GM23338 (cell line): Measurements from ENCODE around the gene SLC35A4.

Experiments
- CREB1 ChIP-seq: fragments of 250-450 bp; sonication (Bioruptor Pico); IDR thresholded peaks from 2 replicates; pipeline ENCODE4 v1.5.0; 2020; ENCODE audit warnings: low read depth, mild to moderate bottlenecking, moderate library complexity
- CTCF ChIP-seq, 2 experiments: fragments of 200-600 bp in 1 of 2; sonication (generic) in 1 of 2; conservative IDR thresholded peaks; 2 replicates each; pipeline versions ENCODE4 v1.5.1 to v1.6.1; 2016 to 2017; ENCODE audit warnings: antibody characterized with exemption in 2 of 2, low read depth in 2 of 2, mild to moderate bottlenecking in 2 of 2, moderate library complexity in 1 of 2
- ETS1 ChIP-seq: IDR thresholded peaks from 2 replicates; pipeline ENCODE4 v1.6.1; 2016; ENCODE audit warnings: antibody characterized with exemption
- EZH2 ChIP-seq: fragments of 200-600 bp; sonication (generic); IDR thresholded peaks from one replicate; pipeline ENCODE4 v1.8.0; 2017; ENCODE audit warnings: antibody characterized with exemption, mild to moderate bottlenecking, low read depth; ENCODE audit not compliant: unreplicated experiment
- EZH2phosphoT487 ChIP-seq: fragments of 200-600 bp; sonication (generic); IDR thresholded peaks from one replicate; pipeline ENCODE4 v1.8.1; 2018; ENCODE audit warnings: antibody characterized with exemption; ENCODE audit not compliant: unreplicated experiment
- POLR2AphosphoS5 ChIP-seq: IDR thresholded peaks from 2 replicates; pipeline ENCODE4 v1.6.1; 2016; ENCODE audit warnings: antibody characterized with exemption, low read depth
- REST ChIP-seq: IDR thresholded peaks from one replicate; pipeline ENCODE4 v1.6.1; 2018; ENCODE audit warnings: antibody characterized with exemption; ENCODE audit not compliant: unreplicated experiment
- ZNF114 ChIP-seq: fragments of 250-450 bp; sonication (Bioruptor Pico); IDR thresholded peaks from 2 replicates; pipeline ENCODE4 v1.5.0; 2020; ENCODE audit warnings: mild to moderate bottlenecking, moderate library complexity
- ZNF462 ChIP-seq: fragments of 250-450 bp; sonication (Bioruptor Pico); IDR thresholded peaks from 2 replicates; pipeline ENCODE4 v1.5.0; 2020; ENCODE audit warnings: mild to moderate bottlenecking, moderate library complexity

GRCh38 chr5:140573683-140574082 is 9.1 kb downstream of the SLC35A4 start:
- TF ChIP-seq POLR2AphosphoS5, result no peak
- TF ChIP-seq CTCF (conservative IDR thresholded peaks at IDR 0.05; ENCODE audit: low read depth in 2 of 2), result no peak
- no peak for TF ChIP-seq ZNF462 (CRISPR knock-in tag)
- no peak for TF ChIP-seq EZH2phosphoT487
- no peak for TF ChIP-seq ETS1
- no peak for TF ChIP-seq ZNF114 (CRISPR knock-in tag)
- no peak for TF ChIP-seq CREB1 (CRISPR knock-in tag)
- no peak for TF ChIP-seq EZH2
- no peak for TF ChIP-seq REST
